OCI-LY3 (cell line): ENCODE results near the gene UNC93A.

ENCODE experiments used
- CTCF ChIP-seq: fragments of 200-600, 300-600 bp; sonication (generic); IDR thresholded peaks from 2 replicates; pipeline ENCODE4 v1.5.1; 2014; ENCODE audit warnings: antibody characterized with exemption, low read length, low read depth
- EZH2phosphoT487 ChIP-seq: fragments of 200-600 bp; shearing (Covaris generic); IDR thresholded peaks from 2 replicates; pipeline ENCODE4 v1.6.1; 2018; ENCODE audit warnings: antibody characterized with exemption, mixed run types, low read depth

GRCh38 chr6:167292301-167293087 is 1.4 kb downstream of the UNC93A start:
- TF ChIP-seq CTCF, result no peak
- no peak for TF ChIP-seq EZH2phosphoT487
